ENCODE data around the gene CPS1.

DNA sequence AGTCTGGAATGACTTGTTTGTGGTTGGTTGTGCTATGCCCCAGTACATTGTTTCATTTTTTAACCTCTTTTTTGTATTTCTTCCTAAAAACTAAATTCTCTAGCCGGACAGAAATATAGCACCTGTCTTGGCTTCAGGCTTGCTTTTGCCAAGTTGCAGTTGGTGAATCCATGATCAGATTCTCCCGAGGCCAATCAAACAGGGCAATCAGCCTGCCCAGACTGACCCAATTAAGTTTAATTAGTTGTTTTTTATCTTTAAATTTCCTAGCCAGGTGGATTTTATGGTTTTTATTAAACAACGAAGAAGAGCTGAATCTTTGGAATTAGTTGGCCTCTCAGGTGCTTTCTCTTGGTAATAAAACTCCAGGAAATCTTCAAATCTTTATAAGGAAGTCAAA, 162.1 kb downstream of the CPS1 start:
- TF ChIP-seq, protein P1, sequence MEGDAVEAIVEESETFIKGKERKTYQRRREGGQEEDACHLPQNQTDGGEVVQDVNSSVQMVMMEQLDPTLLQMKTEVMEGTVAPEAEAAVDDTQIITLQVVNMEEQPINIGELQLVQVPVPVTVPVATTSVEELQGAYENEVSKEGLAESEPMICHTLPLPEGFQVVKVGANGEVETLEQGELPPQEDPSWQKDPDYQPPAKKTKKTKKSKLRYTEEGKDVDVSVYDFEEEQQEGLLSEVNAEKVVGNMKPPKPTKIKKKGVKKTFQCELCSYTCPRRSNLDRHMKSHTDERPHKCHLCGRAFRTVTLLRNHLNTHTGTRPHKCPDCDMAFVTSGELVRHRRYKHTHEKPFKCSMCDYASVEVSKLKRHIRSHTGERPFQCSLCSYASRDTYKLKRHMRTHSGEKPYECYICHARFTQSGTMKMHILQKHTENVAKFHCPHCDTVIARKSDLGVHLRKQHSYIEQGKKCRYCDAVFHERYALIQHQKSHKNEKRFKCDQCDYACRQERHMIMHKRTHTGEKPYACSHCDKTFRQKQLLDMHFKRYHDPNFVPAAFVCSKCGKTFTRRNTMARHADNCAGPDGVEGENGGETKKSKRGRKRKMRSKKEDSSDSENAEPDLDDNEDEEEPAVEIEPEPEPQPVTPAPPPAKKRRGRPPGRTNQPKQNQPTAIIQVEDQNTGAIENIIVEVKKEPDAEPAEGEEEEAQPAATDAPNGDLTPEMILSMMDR (IDR thresholded peaks at IDR 0.05; ENCODE audit: insufficient read depth, low read depth, low read length), result no peak
- TF ChIP-seq EZH2 (IDR thresholded peaks at IDR 0.05; ENCODE audit: insufficient read depth, low read length), result no peak

Measured in astrocyte (in vitro differentiated cells and primary cell).